Measurements from ENCODE around the gene VCP.
"Not testable (repeated sequence)": the region's sequence is repeated elsewhere in the genome, so short reads cannot be mapped to it uniquely, and the experiment has no call there.

VCP gene

DNA sequence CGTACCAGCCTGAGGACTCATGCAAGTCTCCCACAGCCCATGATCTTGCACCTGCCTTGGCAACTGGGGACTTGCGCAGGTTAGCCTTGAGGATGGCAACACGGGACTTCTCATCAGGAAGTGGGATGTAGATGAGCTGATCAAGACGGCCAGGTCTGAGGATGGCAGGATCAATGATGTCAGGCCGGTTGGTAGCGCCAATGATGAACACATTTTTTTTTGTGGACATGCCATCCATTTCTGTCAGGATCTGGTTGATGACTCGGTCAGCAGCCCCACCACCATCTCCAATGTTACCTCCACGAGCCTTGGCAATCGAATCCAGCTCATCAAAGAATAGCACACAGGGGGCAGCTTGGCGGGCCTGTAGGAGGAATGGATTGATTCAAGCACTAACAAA lies 13.0 kb downstream of the VCP start:
- DNase-seq = no peak

DNA sequence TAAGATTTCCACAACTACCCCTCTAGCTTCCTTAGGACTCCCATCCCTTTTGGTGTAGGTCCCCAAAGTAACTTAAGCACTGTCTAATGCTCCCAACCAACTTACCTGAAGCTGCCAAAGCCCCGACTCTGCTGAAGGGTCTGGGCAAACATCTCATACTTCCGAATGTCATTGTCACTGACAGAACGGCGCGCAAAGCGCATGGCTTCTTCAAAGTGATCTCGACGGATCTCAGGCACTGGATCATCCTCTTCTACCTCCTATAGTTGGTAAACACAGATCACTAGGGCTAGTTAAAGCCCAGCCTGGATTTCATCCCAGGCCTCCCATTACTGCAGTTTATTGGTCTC lies 15.2 kb downstream of the VCP start:
- DNase-seq = no peak

DNA sequence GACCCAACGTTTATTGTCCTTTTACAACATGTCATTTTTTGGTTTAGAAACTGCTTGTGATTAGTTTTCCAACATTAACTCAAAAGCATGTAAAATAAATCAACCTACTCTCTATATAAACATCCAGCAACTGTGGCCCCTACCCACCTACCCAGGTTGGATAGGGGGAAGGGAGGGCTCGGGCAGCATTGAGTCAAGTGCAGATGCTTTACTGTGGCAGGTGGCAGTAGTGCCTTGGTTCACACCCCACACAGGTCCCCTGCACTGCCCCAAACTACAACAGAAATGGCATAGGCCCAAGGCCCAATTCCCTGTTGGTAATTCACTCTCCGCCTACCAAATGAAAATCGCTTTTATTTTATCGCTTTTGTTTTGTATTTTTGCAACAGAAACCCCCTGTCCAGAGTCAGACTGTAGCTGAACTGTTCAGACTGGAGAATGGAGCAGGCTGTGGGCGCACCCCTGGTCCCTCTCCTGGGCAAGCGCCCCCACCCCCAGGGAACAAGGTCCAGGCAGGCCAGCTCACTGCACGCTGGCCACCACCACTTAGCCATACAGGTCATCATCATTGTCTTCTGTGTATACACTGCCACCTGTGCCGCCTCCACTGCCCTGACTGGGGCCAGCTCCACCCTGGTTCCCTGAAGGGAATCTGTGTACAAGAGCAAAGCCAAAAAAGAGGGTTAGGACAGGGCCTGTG lies 15.7 kb downstream of the VCP start:
- no peak for DNase-seq

DNA sequence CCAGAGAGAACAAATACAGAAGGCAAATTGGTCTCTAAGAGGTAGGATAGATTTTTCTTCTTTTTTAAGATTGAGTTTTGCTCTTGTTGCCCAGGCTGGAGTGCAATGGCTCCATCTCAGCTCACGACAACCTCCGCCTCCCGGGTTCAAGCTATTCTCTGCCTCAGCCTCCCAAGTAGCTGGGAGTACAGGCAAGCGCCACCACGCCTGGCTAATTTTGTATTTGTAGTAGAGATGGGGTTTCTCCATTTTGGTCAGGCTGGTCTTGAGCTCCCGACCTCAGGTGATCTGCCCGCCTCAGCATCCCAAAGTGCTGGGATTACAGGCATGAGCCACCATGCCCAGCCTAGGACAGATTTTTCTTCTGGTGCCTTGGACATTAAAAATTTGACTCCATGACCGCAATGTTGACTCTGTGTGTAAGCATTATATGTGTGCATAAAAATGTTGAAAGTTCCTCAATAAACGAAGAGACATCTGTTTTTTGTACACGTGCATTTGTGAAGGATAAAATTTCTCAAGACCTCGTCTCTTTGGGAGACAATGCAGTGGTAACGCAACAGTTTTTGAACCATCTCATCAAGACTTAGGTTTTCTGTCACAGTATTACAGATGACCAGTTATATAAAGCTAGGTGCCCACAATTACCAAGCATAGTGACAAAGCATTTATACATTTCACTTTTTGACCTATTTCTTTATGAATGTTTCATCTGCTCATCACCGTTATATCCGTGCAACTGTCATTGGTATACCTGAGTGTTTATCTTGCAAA lies 17.4 kb downstream of the VCP start:
- no peak for DNase-seq

DNA sequence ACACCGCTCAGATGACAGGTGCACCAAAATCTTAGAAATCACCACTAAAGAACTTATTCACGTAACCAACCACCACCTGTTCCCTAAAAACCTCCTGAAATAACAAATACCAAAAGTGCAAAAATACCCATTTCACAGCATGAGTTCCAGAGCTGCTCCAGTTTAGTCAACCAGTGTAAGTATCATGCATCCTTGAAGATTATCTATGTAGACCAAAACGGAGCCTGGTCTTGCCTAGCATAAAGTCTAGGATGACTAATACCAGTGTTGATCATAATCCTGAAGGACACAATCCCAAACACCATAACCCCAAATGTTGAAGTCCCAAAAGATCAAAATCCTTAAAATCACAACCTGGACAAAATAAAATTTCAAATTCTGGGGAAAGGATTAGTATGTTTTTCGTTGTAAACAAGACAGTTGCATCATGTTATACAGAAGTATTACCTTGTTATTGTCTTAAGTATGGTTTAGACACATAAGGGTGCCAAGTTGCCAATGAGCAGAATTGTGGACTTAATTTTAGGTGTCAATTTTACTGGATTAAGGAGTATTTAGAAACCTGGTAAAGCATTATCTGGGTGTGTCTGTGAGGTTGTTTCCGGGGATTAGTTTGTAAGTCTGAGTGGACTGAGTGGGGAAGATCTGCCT lies 18.1 kb downstream of the VCP start:
- no peak for DNase-seq

DNA sequence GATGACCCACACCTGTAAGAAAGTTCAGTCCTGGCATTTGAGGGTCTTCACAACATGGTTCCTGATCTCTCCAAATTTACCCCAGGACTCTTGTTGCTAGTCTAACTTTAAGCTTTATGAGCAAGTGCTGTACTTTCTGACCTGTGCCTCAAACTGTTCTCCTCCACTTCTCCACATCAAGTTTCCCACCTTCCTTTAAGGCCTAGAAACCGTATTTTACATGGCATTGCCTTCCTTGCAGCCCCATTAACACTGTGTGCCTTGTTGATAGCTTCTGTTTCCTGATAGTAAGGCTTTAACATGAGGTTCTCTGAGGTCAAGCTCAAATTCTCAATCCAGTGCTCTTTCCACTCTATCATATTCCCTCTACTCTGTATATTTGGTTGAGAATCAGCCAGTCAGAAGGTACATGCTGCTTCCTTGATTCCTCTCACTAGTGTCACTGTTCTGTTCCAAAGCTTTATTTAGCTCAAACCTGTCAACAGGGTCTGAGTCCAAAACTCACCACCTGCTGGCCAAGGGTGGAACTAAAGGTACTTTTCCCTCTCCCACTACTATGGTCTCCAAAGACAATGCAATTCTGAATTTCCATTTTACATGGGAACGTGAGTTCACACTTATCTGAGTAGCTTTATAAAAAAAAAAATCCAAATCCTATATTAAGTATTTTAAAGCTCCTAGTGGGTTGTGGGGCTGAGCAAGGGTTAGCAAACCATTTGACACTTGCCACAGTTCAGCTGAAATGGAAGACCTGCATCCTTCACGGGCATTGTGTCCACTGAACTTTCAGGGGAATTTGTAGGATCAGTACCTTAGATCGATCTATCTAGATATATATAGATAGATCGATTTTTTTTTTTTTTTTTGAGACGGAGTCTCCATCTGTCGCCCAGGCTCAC lies 21.1 kb downstream of the VCP start:
- peak; percentile 22 to 57 for DNase-seq

DNA sequence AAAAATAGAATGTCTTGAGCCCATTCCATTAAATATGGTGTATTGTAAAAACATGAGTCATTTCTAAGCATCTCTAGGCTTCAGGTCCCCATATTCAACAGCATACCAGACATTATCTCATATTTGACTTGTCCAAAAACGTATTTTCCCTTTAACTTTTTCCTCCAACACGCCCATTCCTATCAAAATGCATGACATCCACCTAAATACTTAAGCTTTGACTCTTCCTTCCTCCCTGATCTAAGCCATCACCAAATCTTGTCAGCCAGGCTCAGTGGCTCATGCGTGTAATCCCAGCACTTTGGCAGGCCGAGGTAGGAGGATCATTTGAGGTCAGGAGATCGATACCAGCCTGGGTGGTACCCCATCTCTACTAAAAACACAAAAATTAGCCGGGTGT lies 23.9 kb downstream of the VCP start:
- no peak for DNase-seq

DNA sequence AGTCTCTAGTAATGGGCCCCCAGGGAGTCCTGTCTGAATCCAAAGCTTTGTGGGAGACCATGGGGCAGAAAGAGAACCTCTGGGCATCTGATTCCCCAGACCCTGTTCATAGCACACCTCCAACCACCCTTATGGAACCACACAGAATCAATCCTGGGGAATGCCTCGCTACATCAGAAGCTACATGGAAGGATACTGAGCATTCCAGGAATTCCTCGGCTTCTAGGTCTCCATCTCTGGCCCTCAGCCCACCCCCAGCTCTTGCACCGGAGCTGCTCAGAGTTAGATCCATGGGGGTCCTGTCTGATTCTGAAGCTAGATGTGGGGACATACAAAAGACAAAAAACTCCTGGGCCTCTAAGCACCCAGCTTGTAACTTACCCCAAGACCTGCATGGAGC lies 28.4 kb downstream of the VCP start:
- DNase-seq = no peak

DNA sequence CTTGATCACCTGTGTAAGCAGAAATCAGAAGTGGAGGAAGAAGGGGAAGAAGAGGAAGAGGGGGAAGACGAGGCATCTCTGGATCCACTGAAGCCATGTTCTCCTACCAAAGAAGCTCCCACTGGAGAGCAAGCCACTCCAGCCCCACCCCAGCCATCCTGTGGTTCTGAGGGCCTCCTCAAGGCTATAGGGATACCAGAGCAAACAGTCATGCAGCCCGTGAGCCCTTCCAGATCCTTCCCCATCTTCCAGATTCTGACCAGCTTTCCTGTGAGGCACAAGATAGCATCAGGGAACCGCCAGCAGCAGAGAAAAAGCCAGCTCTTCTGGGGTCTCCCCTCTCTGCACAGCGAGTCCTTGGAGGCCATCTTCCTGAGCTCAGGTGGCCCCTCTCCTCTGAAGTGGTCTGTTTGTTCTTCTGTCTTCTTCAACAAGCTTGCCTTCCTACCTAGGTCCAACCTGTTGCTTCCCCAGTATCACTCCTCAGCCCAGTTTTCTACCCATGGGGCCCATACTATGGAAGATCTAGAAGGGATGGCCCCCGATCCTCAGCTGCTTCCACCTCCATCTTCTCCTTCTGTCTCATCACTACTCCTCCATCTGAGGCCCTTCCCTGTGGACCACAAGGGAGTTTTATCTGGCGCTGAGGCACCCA lies 29.4 kb downstream of the VCP start:
- DNase-seq = no peak

DNA sequence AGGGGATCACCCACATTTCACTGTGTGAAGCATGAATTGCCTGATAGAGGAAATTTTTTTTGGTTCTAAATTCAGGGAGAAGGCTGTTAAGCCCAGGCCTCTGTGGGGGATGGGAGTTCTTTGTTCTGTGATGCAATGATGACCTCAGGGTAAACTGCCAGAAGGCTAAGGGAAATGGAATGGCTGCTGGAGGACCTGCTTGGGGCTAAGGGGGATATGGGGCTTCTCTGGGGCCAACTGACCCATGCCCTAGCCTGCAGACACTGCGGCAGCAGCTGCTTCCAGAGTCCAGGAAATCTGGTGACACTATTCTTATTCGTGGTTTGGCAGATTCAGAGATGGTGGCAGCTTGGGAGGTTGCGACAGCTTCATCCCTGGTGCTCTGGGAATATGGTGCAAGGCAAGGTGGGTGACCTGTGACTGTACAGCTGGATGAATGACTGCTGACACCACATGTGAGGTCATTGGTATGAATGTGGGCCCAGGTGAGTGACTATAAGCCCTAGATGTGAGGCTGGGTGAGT lies 30.3 kb downstream of the VCP start:
- no peak for DNase-seq

DNA sequence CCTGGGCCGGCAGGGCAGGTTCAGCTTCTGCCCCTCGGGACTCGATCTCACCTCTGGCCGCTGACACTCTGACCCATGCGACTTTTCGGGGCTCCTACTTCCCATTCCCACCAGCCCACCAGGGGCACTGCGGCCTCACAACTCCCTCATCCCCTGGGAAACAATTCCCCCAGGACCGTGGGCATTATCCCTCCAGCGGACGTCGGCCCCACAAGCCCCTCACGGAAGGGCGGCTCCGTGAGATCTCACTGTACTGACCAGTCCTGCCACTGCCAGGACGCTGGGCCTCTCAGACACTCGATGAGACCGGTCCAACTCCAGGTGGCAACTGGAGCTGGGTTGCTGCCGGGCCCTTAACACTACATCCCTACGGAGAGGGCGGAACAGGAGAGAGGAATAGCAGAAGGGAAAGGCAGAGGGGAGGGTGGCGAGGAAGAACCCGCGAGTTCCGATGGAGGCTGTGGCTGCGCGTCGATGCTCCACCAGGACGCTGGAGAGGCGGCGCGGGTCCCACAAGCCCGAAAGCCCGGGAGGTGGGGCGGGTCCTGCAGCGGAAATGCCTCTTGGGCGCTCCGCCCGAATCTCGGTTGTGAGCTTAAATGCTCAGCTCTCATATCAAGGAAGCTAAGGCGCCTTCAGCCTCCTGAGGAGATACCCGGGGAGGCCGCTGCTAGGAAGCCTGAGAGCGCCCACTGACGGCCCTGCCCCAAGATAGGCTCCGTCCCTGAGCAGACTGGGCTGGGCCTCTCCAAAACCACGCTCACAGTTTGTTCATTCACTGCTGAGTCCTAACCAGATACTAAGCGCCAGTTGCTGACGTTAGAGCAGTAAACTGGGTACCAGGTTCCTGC lies 36.3 kb downstream of the VCP start:
- DNase-seq = peak; percentile 16 to 47

DNA sequence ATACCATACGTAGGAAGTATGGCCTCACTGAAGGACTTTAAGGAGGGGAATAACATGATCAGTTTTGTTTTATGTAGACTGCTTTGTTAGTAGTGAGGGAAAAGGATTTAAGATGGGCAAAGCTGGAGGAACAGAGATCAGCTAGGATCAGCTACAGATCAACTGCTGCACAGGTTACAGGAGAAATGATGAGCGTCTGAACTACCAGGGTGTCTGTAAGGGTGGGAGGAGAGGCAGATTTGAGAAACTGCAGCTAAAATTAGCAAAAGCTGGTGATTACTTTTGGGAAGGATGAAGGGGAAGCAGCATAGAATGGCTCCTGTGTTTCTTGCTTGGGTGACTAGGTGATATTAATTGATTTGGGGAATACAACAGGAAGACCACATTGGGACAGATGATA lies 39.3 kb downstream of the VCP start:
- DNase-seq = no peak

DNA sequence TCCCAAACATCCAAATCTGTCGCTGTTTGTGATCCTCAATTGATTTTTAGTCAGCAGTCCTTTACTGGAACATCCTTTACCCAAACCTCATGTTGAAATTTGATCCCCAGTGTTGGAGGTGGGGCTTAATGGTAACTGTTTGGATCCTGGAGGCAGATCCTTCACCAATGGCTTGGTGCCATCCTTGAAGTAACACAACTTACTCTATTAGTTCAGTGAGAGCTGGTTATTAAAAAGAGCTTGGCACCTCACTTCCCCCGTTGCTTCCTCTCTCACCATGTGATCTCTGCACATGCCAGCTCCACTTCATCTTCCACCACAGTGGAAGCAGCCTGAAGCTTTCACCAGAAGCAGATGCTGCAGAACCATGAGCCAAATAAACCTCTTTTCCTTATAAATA lies 42.6 kb downstream of the VCP start:
- DNase-seq = no peak

DNA sequence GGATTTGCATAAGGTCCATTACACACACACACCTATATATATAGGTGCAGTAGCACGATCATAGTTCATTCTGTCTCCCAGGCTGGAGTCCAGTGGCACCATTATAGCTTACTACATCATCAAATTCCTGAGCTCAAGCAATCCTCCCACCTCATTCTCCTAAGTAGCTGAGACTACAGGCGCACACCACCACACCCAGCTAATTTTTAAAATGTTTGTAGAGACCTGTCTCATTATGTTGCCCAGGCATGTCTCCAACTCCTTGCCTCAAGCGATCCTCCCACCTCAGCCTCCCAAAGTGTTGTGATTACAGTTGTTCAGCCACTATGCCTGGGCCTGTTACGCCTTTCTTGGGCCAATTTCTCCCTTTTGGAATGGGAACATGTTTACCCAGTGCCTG lies 43.2 kb downstream of the VCP start:
- DNase-seq = no peak

DNA sequence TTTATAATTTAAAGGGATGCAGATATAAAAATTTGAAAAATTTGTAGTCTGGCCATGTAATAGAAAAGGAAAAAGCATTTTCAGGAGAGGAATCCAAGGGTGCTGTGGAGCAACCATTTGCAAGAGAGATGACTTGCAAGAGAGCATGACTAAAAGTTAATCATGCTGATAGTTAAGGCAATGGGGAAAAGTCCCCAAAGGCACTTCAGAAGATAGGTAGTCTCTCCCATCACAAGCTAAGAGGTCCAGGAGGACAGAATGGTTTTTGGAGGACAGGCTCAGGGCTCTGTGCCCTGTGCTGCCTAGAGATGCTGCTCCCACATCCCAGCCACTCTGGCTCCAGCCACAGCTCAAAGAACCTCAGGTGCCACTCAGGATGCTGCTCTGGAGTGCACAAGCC lies 44.1 kb downstream of the VCP start:
- DNase-seq = no peak

DNA sequence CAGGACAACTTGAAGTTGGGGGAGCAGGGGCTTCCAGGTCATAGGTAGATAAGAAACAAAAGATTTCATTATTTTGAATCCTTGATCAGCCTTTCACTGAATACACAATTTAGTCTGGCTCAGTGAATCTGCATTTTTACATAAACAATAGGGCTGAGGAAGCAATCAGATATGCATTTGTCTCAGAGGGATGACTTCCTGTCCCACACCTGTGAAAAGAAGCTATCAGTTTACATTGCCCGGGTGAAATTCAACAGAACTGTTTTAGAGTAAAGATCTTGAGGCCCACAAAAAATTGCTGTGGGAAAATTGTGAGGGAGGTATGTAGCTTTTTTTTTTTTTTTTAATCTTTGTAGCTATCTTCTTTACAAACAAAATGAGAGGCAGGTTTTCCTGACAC lies 44.6 kb downstream of the VCP start:
- no peak for DNase-seq

DNA sequence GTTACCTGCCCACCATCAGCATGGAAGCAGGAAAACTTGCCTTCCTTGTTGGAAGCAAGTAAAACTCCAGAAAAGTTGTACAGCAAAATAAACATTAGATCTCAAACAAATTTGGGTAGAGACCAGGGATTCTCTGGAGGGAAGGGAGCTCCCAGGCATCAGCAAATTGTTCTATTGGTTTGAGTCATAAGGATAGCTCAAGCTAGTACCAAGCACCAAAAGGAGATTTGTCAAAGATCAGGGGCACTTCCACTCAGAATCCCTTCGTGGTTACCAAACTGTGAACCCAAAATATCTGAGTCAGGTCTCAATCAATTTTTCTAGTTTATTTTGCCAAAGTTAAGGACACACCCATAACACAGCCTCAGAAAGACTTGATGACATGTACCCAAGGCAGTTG lies 45.1 kb downstream of the VCP start:
- DNase-seq = no peak

DNA sequence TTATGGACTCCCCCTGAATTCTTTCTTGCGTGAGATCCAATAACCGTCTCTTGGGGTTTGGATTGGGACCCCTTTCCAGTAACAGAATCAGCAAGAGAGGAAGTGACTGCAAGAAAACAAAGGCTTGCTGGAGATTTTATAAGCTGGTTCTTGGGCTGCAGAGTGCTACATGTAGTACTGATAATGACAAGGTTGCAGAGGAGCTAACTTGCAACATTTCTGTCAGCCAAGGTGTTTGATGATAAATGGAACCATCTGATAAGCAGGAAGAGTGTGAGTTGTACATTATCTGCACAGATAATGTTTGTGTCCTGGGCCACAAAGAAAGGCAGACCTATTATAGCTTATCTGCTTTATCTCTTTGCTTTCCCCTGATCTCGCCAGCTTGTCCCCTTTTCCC lies 45.8 kb downstream of the VCP start:
- DNase-seq = no peak

DNA sequence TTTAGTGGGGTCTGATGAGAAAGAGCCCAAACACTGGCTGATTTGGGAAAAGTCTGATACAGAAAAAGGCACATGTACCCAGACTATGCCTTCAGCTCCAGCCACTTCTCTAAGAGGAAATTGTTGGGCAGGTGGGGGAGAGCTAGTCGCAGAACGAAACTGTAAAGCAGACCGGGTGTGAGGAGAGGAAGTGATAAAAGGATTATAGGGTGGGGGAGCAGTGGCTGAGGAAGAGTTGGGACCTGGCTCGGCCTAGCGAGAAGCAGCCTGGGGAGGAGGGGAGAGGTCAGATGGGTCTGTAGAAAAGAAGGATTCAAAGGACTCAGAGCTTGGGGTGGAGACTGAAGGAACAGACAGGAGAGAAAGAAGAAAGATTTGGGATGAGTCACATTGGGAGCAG lies 49.0 kb downstream of the VCP start:
- DNase-seq = not testable (repeated sequence)

DNA sequence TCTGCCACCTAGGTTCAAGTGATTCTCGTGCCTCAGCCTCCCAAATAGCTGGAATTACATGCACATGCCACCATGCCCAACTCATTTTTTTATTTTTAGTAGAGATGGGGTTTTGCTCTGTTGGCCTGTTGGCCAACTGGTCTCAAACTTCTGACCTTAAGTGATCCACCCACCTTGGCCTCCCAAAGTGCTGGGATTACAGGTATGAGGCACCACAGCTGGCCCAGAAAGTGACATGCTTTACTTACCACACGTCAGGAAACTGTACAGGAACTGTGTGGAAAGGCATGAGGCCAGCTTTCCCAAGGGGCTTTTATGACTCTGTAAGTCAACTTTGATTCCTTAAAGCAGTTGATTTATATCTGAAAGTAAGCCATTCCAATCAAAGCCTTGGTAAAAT lies 57.9 kb downstream of the VCP start:
- DNase-seq = no peak

DNA sequence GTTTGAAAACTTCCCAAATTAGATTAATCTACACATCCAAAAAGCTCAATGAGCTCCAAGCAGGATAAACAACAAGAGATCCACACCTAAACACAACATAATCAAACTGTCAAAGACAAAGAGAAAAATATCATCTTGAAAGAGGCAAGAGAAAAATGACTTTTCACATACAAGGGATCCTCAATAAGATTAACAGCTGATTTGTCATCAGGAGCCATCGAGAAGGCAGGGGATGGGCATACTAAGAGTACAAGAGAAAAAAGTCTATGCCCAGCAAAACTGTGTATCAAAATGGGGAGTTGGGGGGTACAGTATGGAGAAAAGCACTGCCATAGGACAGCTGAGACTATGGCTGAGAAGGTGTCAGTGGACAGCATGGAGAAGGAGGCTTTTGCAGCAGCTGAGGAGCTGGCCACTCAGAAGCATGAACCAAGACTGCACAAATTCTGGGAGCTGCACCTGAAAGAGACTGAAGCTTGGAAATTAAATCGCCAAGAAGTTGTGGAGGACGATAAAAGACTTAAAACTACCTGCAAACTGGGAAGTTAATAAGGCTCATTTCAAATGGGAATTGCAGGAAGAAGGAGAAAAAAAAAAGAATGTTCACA lies 62.0 kb downstream of the VCP start:
- DNase-seq = no peak
